H9 (cell line): ENCODE results near the gene MICALL1. TPM values are rescaled to one million over a fixed set of nuclear protein-coding genes. Genes with fewer than 3 reads are reported as not detected.
A peak's percentile ranks its signal among the peaks of the same experiment; 100 is the strongest.
"Not testable (repeated sequence)": the region's sequence is repeated elsewhere in the genome, so short reads cannot be mapped to it uniquely, and the experiment has no call there.

Experiments used
- DNase-seq: peaks from one replicate; pipeline ENCODE4 v3.0.0-alpha.2; 2017
- H2AFZ ChIP-seq: one replicate; pipeline ENCODE4 v1.6.1; 2013; ENCODE audit warnings: mild to moderate bottlenecking, low read length, control low read depth, moderate library complexity
- H2AK5ac ChIP-seq: 2 replicates; pipeline ENCODE4 v1.6.1; 2013; ENCODE audit warnings: low read length, control low read depth, mixed read lengths; ENCODE audit not compliant: insufficient read length
- H2BK120ac ChIP-seq: one replicate; pipeline ENCODE4 v1.6.1; 2013; ENCODE audit warnings: low read depth, mild to moderate bottlenecking, low read length, control low read depth, inconsistent platforms; ENCODE audit not compliant: poor library complexity, severe bottlenecking
- H2BK12ac ChIP-seq: 2 replicates; pipeline ENCODE4 v1.6.1; 2013; ENCODE audit warnings: low read length, control low read depth, mixed read lengths, low read depth; ENCODE audit not compliant: insufficient read length
- H2BK15ac ChIP-seq: 2 replicates; pipeline ENCODE4 v1.6.1; 2013; ENCODE audit warnings: low read depth, low read length, control low read depth
- H2BK20ac ChIP-seq: one replicate; pipeline ENCODE4 v1.6.1; 2013; ENCODE audit warnings: low read depth, mild to moderate bottlenecking, low read length, control low read depth, inconsistent platforms; ENCODE audit not compliant: poor library complexity, severe bottlenecking
- H2BK5ac ChIP-seq: 2 replicates; pipeline ENCODE4 v1.6.1; 2013; ENCODE audit warnings: low read length, control low read depth, mixed read lengths; ENCODE audit not compliant: insufficient read length
- H3K14ac ChIP-seq: 2 replicates; pipeline ENCODE4 v1.6.1; 2013; ENCODE audit warnings: low read length, control low read depth; ENCODE audit not compliant: insufficient read depth
- H3K18ac ChIP-seq: 2 replicates; pipeline ENCODE4 v1.6.1; 2013; ENCODE audit warnings: low read depth, mild to moderate bottlenecking, mixed read lengths, low read length, control low read depth; ENCODE audit not compliant: insufficient read length
- H3K23ac ChIP-seq: 2 replicates; pipeline ENCODE4 v1.6.1; 2013; ENCODE audit warnings: low read length, control low read depth, mixed read lengths, low read depth; ENCODE audit not compliant: insufficient read length
- H3K23me2 ChIP-seq: 2 replicates; pipeline ENCODE4 v1.6.1; 2013; ENCODE audit warnings: low read depth, mild to moderate bottlenecking, mixed read lengths, low read length, control low read depth; ENCODE audit not compliant: insufficient read length, poor library complexity, severe bottlenecking
- H3K27ac ChIP-seq: 2 replicates; pipeline ENCODE4 v1.5.1; 2013; ENCODE audit warnings: low read length, control low read depth, mixed read lengths, low read depth; ENCODE audit not compliant: insufficient read length
- H3K27me3 ChIP-seq: 2 replicates; pipeline ENCODE4 v1.6.1; 2013; ENCODE audit warnings: low read length, control low read depth, inconsistent platforms; ENCODE audit not compliant: insufficient read depth
- H3K4ac ChIP-seq: 2 replicates; pipeline ENCODE4 v1.6.1; 2013; ENCODE audit warnings: low read depth, mild to moderate bottlenecking, control low read depth, inconsistent platforms, low read length, moderate library complexity
- H3K4me1 ChIP-seq: 2 replicates; pipeline ENCODE4 v1.6.1; 2013; ENCODE audit warnings: low read length, control low read depth, inconsistent platforms; ENCODE audit not compliant: insufficient read depth
- H3K4me2 ChIP-seq: 2 replicates; pipeline ENCODE4 v1.6.1; 2013; ENCODE audit warnings: low read length, control low read depth, mixed read lengths; ENCODE audit not compliant: insufficient read length, insufficient read depth
- H3K56ac ChIP-seq: 2 replicates; pipeline ENCODE4 v1.6.1; 2013; ENCODE audit warnings: low read depth, mild to moderate bottlenecking, mixed read lengths, low read length, control low read depth; ENCODE audit not compliant: insufficient read length
- H3K79me1 ChIP-seq: 2 replicates; pipeline ENCODE4 v1.6.1; 2013; ENCODE audit warnings: low read depth, mild to moderate bottlenecking, moderate library complexity, low read length, control low read depth, inconsistent platforms; ENCODE audit not compliant: insufficient read depth, poor library complexity, severe bottlenecking
- H3K79me2 ChIP-seq: 2 replicates; pipeline ENCODE4 v1.6.1; 2013; ENCODE audit warnings: low read length, control low read depth, inconsistent platforms; ENCODE audit not compliant: insufficient read depth
- H3K9ac ChIP-seq: 2 replicates; pipeline ENCODE4 v1.6.1; 2013; ENCODE audit warnings: low read length, control low read depth, mixed read lengths; ENCODE audit not compliant: insufficient read length; ENCODE audit errors: extremely low read depth
- H3K9me3 ChIP-seq: one replicate; pipeline ENCODE4 v1.6.1; 2013; ENCODE audit warnings: low read depth, low read length, inconsistent platforms; ENCODE audit not compliant: control insufficient read depth
- H3T11ph ChIP-seq: one replicate; pipeline ENCODE4 v1.6.1; 2013; ENCODE audit warnings: mild to moderate bottlenecking, low read length, control low read depth, inconsistent platforms
- H4K20me1 ChIP-seq: one replicate; pipeline ENCODE4 v1.6.1; 2013; ENCODE audit not compliant: control insufficient read depth, insufficient read length, insufficient read depth
- H4K5ac ChIP-seq: 2 replicates; pipeline ENCODE4 v1.6.1; 2013; ENCODE audit warnings: low read depth, mild to moderate bottlenecking, mixed read lengths, low read length, control low read depth; ENCODE audit not compliant: insufficient read length
- H4K8ac ChIP-seq: replicated peaks from 2 replicates; pipeline ENCODE4 v1.6.1; 2013; ENCODE audit warnings: low read length, control low read depth, mixed read lengths, low read depth; ENCODE audit not compliant: insufficient read length
- H4K91ac ChIP-seq: 2 replicates; pipeline ENCODE4 v1.6.1; 2013; ENCODE audit warnings: low read depth, mild to moderate bottlenecking, moderate library complexity, mixed read lengths, low read length, control low read depth; ENCODE audit not compliant: insufficient read length
- H3K27ac Mint-ChIP-seq, 3 experiments: 2 replicates in 2 of 3; 3 replicates in 1 of 3; pipeline ENCODE4 v1.8.0; 2020 to 2021; ENCODE audit warnings: mixed read lengths in 3 of 3, mild to moderate bottlenecking in 1 of 3, moderate library complexity in 1 of 3
- H3K27me3 Mint-ChIP-seq: 2 replicates; pipeline ENCODE4 v1.8.0; 2021; ENCODE audit warnings: low read depth, mild to moderate bottlenecking, moderate library complexity, mixed read lengths
- H3K36me3 Mint-ChIP-seq, 3 experiments: 2 replicates in 2 of 3; 3 replicates in 1 of 3; pipeline ENCODE4 v1.8.0; 2020 to 2021; ENCODE audit warnings: low read depth in 3 of 3, mixed read lengths in 3 of 3; ENCODE audit not compliant: insufficient read depth in 1 of 3
- H3K4me1 Mint-ChIP-seq, 2 experiments: 2 replicates each; pipeline ENCODE4 v1.8.0; 2020; ENCODE audit warnings: mixed read lengths in 2 of 2
- H3K4me3 Mint-ChIP-seq, 2 experiments: 2 replicates in 1 of 2; 3 replicates in 1 of 2; pipeline ENCODE4 v1.8.0; 2020 to 2021; ENCODE audit warnings: mild to moderate bottlenecking in 2 of 2, mixed read lengths in 2 of 2, moderate library complexity in 1 of 2
- H3K9me3 Mint-ChIP-seq, 2 experiments: 2 replicates in 1 of 2; 3 replicates in 1 of 2; pipeline ENCODE4 v1.8.0; 2020; ENCODE audit warnings: mild to moderate bottlenecking in 2 of 2, mixed read lengths in 2 of 2, moderate library complexity in 1 of 2
- WGBS: extraction: QIAGEN DNeasy Blood & Tissue Kit; methylation state at CpG from one replicate; pipeline ENCODE4 v1.1.7; 2013; ENCODE audit warnings: missing lambda C conversion rate, low lambda C conversion rate, mixed read lengths; ENCODE audit not compliant: insufficient read length; ENCODE audit errors: extremely low coverage; 5-methylcytosine and 5-hydroxymethylcytosine counted together
- total RNA-seq: library from RNA; stranded (reverse); gene quantifications from 2 replicates; pipeline ENCODE4 v1.2.1, GENCODE V29; 2021
- TF ChIP-seq, protein P1 (sequence below): fragments of 200-600 bp; sonication (generic); conservative IDR thresholded peaks from 3 replicates; pipeline ENCODE4 v1.8.0; 2021; ENCODE audit warnings: antibody characterized with exemption, mild to moderate bottlenecking

The MICALL1 gene
- total RNA-seq, 1 experiment from 2014 or later: 33.3 TPM

DNA sequence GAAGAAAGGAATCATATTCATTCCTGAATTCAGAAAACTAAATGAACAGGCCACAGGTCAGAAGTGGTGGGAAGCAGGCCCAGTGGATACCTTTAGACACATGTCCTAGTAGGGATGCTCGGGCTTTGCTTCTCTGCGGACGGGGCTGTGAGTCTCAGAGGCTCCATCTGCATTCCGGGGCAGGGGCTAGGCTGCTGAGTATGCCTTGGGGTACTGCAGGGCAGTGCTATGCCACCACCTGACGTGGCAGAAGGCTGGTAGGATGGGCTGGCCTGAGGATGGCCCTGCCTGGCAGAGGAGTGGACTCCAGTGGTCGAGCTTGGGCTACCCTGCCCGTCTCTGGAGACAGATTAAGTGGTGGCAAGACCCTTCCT is 37.7 kb downstream of the MICALL1 start:
- H3K23me2 ChIP-seq: no peaks in the 10 kb centered on the region
- H3K79me2 ChIP-seq: no peaks in the 10 kb centered on the region
- no peak for DNase-seq
- no peak overlapping the region for H3K4ac ChIP-seq
- H3K9ac ChIP-seq: no peak overlapping the region
- no peak overlapping the region for H3K27ac ChIP-seq
- H3K4me1 ChIP-seq: no peaks in the 10 kb centered on the region
- H3K18ac ChIP-seq: no peak overlapping the region
- TF ChIP-seq, protein P1, sequence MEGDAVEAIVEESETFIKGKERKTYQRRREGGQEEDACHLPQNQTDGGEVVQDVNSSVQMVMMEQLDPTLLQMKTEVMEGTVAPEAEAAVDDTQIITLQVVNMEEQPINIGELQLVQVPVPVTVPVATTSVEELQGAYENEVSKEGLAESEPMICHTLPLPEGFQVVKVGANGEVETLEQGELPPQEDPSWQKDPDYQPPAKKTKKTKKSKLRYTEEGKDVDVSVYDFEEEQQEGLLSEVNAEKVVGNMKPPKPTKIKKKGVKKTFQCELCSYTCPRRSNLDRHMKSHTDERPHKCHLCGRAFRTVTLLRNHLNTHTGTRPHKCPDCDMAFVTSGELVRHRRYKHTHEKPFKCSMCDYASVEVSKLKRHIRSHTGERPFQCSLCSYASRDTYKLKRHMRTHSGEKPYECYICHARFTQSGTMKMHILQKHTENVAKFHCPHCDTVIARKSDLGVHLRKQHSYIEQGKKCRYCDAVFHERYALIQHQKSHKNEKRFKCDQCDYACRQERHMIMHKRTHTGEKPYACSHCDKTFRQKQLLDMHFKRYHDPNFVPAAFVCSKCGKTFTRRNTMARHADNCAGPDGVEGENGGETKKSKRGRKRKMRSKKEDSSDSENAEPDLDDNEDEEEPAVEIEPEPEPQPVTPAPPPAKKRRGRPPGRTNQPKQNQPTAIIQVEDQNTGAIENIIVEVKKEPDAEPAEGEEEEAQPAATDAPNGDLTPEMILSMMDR: no peak
- H3K4me2 ChIP-seq: no peak overlapping the region
- no peak overlapping the region for H2BK120ac ChIP-seq
- no peak overlapping the region for H3K23ac ChIP-seq
- no peaks in the 10 kb centered on the region for H3K9me3 ChIP-seq
- H4K5ac ChIP-seq: no peak overlapping the region
- H3K79me1 ChIP-seq: no peaks in the 10 kb centered on the region
- no peak overlapping the region for H3K56ac ChIP-seq
- Mint-ChIP-seq H3K36me3 (peaks cover 0 to 23% (median 14%) of the 10 kb centered on the region in 3 experiments; a peak in 6 of 7 replicates), H3K4me3 (no peak overlapping the region), H3K9me3 (no peaks in the 10 kb centered on the region), H3K27me3 (no peaks in the 10 kb centered on the region), H3K27ac (no peak overlapping the region), H3K4me1 (peaks cover 0 to 4% of the 10 kb centered on the region in 2 experiments; a peak in 1 of 4 replicates)
- H2BK5ac ChIP-seq: no peak overlapping the region
- no peaks in the 10 kb centered on the region for H3K27me3 ChIP-seq
- no peak overlapping the region for H2BK20ac ChIP-seq
- no peak overlapping the region for H2AK5ac ChIP-seq
- H3T11ph ChIP-seq: no peak overlapping the region
- H4K8ac ChIP-seq: no peak overlapping the region
- no peaks in the 10 kb centered on the region for H4K20me1 ChIP-seq
- no CpG with 5 or more reads among the region's 7 CpGs for WGBS
- no peak overlapping the region for H2BK15ac ChIP-seq
- no peak overlapping the region for H2AFZ ChIP-seq
- no peak overlapping the region for H3K14ac ChIP-seq
- no peak overlapping the region for H2BK12ac ChIP-seq
- H4K91ac ChIP-seq: no peak overlapping the region

DNA sequence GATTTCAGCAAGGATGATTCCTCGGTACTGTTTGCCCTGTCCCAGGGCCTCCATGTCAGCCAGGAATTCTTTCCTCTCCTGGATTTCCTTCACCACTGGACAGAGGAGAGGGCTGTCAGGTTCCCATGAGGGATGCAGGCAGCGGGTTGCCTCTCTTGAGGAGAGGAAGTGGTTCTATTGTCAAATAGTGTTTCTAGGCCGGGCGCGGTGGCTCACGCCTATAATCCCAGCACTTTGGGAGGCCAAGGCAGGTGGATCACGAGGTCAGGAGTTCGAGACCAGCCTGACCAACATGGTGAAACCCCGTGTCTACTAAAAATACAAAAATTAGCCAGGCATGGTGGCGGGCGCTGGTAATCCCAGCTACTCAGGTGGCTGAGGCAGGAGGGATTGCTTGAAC is 38.3 kb downstream of the MICALL1 start:
- Mint-ChIP-seq H3K36me3 (peaks cover 0 to 17% (median 14%) of the 10 kb centered on the region in 3 experiments; a peak in 6 of 7 replicates), H3K27ac (peak overlapping the region in 2 of 3 experiments; percentile 18 to 40; a peak in 1 of 7 replicates)
- H3K9me3 Mint-ChIP-seq, H3K27me3 ChIP-seq, H2AFZ ChIP-seq, H3K27ac ChIP-seq, H3K79me2 ChIP-seq, H3K4me1 ChIP-seq, H4K8ac ChIP-seq, H2BK120ac ChIP-seq, H4K20me1 ChIP-seq, H3K56ac ChIP-seq, H3K79me1 ChIP-seq, H4K5ac ChIP-seq, DNase-seq, H3K18ac ChIP-seq, H2BK15ac ChIP-seq, H3K9ac ChIP-seq, H3K14ac ChIP-seq, H2BK12ac ChIP-seq, H4K91ac ChIP-seq, H3K4ac ChIP-seq, H2BK5ac ChIP-seq, H3K23ac ChIP-seq, H2AK5ac ChIP-seq, H3K4me2 ChIP-seq, H2BK20ac ChIP-seq, H3T11ph ChIP-seq, H3K4me3 Mint-ChIP-seq, H3K27me3 Mint-ChIP-seq, H3K4me1 Mint-ChIP-seq, H3K9me3 ChIP-seq, H3K23me2 ChIP-seq: not testable (repeated sequence)
- no CpG with 5 or more reads among the region's 11 CpGs for WGBS
